Measurements from ENCODE around the gene PCDHGA1. TPM values are rescaled to one million over a fixed set of nuclear protein-coding genes. Genes with fewer than 3 reads are reported as not detected.
"Not testable (repeated sequence)": the region's sequence is repeated elsewhere in the genome, so short reads cannot be mapped to it uniquely, and the experiment has no call there.

Gene PCDHGA1
- total RNA-seq, 1 experiment from 2014 or later = 0.35 TPM

DNA sequence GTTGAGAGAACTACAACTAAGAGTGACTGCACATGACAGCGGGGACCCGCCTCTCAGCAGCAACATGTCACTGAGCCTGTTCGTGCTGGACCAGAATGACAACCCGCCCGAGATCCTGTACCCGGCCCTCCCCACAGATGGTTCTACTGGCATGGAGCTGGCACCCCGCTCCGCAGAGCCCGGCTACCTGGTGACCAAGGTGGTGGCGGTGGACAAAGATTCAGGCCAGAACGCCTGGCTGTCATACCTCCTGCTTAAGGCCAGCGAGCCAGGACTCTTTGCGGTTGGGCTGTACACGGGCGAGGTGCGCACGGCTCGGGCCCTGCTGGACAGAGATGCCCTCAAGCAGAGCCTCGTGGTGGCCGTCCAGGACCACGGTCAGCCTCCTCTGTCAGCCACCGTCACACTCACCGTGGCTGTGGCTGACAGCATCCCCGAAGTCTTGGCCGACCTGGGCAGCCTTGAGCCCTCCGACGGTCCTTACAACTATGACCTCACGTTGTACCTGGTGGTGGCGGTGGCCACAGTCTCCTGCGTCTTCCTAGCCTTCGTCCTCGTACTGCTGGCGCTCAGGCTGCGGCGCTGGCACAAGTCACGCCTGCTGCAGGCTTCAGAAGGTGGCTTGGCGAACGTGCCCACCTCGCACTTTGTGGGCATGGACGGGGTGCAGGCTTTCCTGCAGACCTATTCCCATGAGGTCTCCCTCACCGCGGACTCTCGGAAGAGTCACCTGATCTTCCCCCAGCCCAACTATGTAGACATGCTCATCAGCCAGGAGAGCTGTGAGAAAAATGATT, 54.4 kb downstream of the PCDHGA1 start:
- peaks cover 4% of the 10 kb centered on the region for H3K36me3 Mint-ChIP-seq (ENCODE audit: insufficient read depth, unreplicated experiment)
- no peak for DNase-seq (ENCODE audit: unreplicated experiment)
- no peaks in the 10 kb centered on the region for H3K27me3 Mint-ChIP-seq (ENCODE audit: insufficient read depth, unreplicated experiment)
- TF ChIP-seq CTCF (IDR thresholded peaks at IDR 0.05; ENCODE audit: unreplicated experiment) = no peak
- no peak overlapping the region for H3K27ac Mint-ChIP-seq (ENCODE audit: low read depth, unreplicated experiment)
- intact Hi-C loops (cut with micrococcal nuclease) = no loop called here
- no TSS peak for BruUV-seq (replicated peaks)
- POLR2A ChIA-PET = no interaction called here
- CTCF ChIA-PET = interaction anchor here (1.1 kb wide), 1 partner anchor 179 kb away, joined by 4 read pairs; no protein-coding TSS in a partner anchor
- H3K4me1 Mint-ChIP-seq (ENCODE audit: insufficient read depth, unreplicated experiment) = no peaks in the 10 kb centered on the region
- H3K9me3 Mint-ChIP-seq (ENCODE audit: unreplicated experiment) = peaks cover 14% of the 10 kb centered on the region
- H3K4me3 Mint-ChIP-seq (ENCODE audit: unreplicated experiment) = no peak overlapping the region

GRCh38 chr5:141387557-141388311, 57.4 kb downstream of the PCDHGA1 start, which contains the start of gene PCDHGB4:
TSS of gene PCDHGB4 (plus strand) at chr5:141387698. CDS start at chr5:141387885, 187 bp downstream.
- DNase-seq (ENCODE audit: unreplicated experiment); H3K27me3 Mint-ChIP-seq (ENCODE audit: insufficient read depth, unreplicated experiment); BruUV-seq (replicated peaks); intact Hi-C loops (cut with micrococcal nuclease); H3K36me3 Mint-ChIP-seq (ENCODE audit: insufficient read depth, unreplicated experiment); POLR2A ChIA-PET; H3K27ac Mint-ChIP-seq (ENCODE audit: low read depth, unreplicated experiment); H3K4me3 Mint-ChIP-seq (ENCODE audit: unreplicated experiment); H3K4me1 Mint-ChIP-seq (ENCODE audit: insufficient read depth, unreplicated experiment): not testable (repeated sequence)
- H3K9me3 Mint-ChIP-seq (ENCODE audit: unreplicated experiment) = peaks cover 20% of the 10 kb centered on the region
- CTCF ChIA-PET = interaction anchor here (1.0 to 3.3 kb wide), 3 partner anchors 25 to 137 kb away, joined by 3 to 16 read pairs (median 8); partner anchors contain the start of genes PCDHGA10 and TAF7

GRCh38 chr5:141388661-141389060, 58.3 kb downstream of the PCDHGA1 start:
- peaks cover 21% of the 10 kb centered on the region for H3K9me3 Mint-ChIP-seq (ENCODE audit: unreplicated experiment)
- H3K27ac Mint-ChIP-seq (ENCODE audit: low read depth, unreplicated experiment) = no peak overlapping the region
- TF ChIP-seq CTCF (IDR thresholded peaks at IDR 0.05; ENCODE audit: unreplicated experiment) = no peak
- H3K36me3 Mint-ChIP-seq (ENCODE audit: insufficient read depth, unreplicated experiment) = no peaks in the 10 kb centered on the region
- H3K27me3 Mint-ChIP-seq (ENCODE audit: insufficient read depth, unreplicated experiment) = no peaks in the 10 kb centered on the region
- H3K4me1 Mint-ChIP-seq (ENCODE audit: insufficient read depth, unreplicated experiment) = no peaks in the 10 kb centered on the region
- H3K4me3 Mint-ChIP-seq (ENCODE audit: unreplicated experiment) = no peak overlapping the region
- no TSS peak for BruUV-seq (replicated peaks)
- DNase-seq (ENCODE audit: unreplicated experiment) = no peak
- ChIA-PET POLR2A (no interaction called here), CTCF (interaction anchor here (1.0 to 3.3 kb wide), 3 partner anchors 24 to 136 kb away, joined by 3 to 16 read pairs (median 8); partner anchors contain the start of genes PCDHGA10 and TAF7)
- intact Hi-C loops (cut with micrococcal nuclease) = no loop called here

- Mint-ChIP-seq H3K4me3 (ENCODE audit: unreplicated experiment) (no peak overlapping the region), H3K36me3 (ENCODE audit: insufficient read depth, unreplicated experiment) (no peaks in the 10 kb centered on the region), H3K27me3 (ENCODE audit: insufficient read depth, unreplicated experiment) (no peaks in the 10 kb centered on the region), H3K27ac (ENCODE audit: low read depth, unreplicated experiment) (no peak overlapping the region), H3K4me1 (ENCODE audit: insufficient read depth, unreplicated experiment) (no peaks in the 10 kb centered on the region), H3K9me3 (ENCODE audit: unreplicated experiment) (peaks cover 29% of the 10 kb centered on the region)
- no TSS peak for BruUV-seq (replicated peaks)
- intact Hi-C loops (cut with micrococcal nuclease) = no loop called here
- TF ChIP-seq CTCF (IDR thresholded peaks at IDR 0.05; ENCODE audit: unreplicated experiment) = no peak
- ChIA-PET CTCF (interaction anchor here (1.1 to 3.3 kb wide), 5 partner anchors 23 to 189 kb away, joined by 3 to 16 read pairs (median 8); partner anchors contain the start of genes PCDHB14, PCDHGA1, PCDHGA10 and TAF7), POLR2A (no interaction called here)
- no peak for DNase-seq (ENCODE audit: unreplicated experiment)
Observed at GRCh38 chr5:141389153-141390042, 59.1 kb downstream of the PCDHGA1 start.

All from MCF 10A (cell line).